Activated CD4-positive, CD25-positive, alpha-beta regulatory T cell treated with anti-CD3 and anti-CD28 coated beads, Interleukin-2, amount 50 U/mL, for 72 hours (primary cell): ENCODE measurements around the gene NWD2.
"Not testable (repeated sequence)": the region's sequence is repeated elsewhere in the genome, so short reads cannot be mapped to it uniquely, and the experiment has no call there.

Experiments
- DNase-seq: peaks from one replicate; pipeline ENCODE4 v3.0.0; 2021

The NWD2 gene

DNA sequence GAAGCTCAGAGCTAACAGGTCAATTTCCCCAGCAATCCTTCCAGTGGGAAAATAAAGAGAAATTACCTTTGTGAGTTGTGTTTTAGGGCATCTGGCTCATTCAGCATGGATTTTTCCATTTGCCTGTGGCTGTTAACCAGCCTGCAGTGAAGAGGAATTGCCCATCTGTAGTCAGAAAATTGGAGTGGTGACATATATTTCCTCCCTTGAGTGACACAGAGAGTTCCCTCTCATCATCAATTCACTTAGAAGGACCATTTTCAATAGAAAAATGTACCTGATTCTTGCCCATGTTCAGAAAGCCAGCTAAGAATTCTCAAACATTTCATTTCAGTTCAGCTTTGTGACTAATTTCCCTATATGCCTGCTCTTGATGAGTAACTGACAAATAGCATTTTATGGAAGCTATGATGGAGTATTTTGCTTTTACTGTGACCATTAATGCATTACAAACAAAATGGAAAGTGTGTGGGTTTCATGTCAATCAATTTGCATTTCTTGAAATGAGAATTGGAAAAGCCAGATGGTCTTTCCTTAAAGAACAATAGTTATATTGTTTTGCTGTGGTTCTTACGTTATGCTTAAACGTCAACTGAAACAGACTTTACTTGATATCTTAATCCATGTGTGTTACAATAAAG, 155.8 kb downstream of the NWD2 start:
- no peak for DNase-seq

DNA sequence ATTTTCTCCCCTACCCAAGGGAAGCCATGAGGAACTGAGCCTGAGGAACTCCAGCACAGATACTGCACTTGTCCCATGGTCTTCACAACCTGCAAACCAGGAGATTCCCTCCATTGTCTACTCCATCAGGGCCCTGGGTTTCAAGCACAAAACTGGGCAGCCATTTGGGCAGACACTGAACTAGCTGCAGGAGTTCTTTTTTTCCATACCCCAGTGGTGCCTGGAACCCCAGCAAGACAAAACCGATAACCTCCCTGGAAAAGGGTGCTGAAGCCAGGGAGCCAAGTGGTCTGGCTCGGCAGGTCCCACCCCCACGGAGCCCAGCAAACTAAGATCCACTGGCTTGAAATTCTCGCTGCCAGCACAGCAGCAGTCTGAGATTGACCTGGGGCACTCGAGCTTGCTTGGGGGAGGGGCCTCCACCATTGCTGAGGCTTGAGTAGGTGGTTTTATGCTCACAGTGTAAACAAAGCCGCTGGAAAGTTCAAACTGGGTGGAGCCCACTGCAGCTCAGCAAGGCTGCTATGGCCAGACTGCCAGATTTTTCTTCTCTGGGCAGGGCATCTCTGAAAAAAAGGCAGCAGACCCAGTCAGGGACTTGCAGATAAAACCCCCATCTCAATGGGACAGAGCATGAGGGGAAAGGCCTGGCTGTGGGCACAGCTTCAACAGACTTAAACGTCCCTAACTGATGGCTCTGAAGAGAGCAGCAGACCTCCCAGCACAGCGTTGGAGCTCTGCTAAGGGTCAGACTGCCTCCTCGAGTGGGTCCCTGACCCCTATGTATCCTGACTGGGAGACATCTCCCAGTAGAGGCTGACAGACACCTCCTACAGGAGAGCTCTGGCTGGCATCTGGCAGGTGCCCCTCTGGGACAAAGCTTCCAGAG, 163.6 kb downstream of the NWD2 start:
- not testable (repeated sequence) for DNase-seq

GRCh38 chr4:37413612-37414011, 169.1 kb downstream of the NWD2 start:
- not testable (repeated sequence) for DNase-seq

DNA sequence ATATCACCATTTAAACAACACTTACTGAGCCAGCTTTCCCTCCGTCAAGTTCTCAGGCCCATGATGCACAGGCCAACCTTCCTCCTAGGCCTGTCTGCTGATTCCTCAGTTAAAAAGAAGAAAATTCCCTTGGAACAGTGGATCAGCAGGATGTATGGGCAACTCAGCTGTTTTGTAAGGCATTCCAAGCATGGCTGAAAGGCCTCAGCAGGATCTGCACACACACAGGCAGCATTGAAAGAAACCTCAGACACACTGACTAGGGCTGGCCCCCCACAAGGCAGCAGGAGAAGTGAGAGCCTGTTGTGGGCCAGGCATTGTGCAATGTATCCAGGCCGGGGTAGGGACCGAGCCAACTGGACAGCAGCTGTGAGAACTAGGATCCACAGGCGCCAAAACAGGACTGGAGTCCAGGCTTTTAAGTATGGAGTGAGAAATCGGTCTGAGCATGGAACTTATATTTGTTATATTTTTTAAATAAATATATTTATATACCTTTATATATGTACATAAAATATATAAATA, 171.4 kb downstream of the NWD2 start:
- DNase-seq: no peak

DNA sequence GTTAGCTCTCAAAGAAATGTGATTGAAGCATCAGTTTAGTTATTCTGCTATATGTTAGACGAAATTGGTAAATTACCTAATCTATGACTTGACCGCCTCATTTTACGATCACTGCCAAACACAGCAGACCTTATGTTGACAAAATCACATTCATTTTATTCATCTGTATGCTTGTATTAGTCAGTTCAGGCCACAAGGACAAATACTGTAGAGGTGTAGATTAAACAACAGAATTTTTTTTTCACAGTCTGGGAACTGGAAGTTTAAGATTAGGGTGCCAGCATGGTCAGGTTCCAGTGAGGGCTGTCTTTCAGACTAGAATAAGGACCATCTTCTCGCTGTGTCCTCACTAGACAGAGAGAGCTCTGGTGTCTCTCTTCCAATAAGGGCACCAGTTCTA, 177.1 kb downstream of the NWD2 start:
- DNase-seq: no peak

DNA sequence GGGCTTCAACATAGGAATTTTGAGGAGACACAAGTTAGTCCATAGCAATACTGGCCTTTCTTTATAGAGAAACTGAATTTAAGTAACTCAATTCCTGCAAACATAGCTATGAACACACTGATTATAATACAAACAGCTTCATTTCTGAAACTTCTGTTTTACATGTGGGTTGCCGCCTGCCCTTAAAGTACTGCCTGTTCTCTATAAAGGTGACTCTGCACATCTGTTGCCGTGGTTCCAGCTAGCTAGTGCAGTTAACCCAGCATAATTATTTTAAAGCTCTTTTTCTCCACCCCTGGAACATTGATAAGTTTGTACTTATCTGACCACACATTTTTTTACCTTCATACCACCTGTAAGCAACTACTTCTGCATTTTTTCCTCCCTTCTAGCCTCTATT, 177.6 kb downstream of the NWD2 start:
- DNase-seq: no peak

DNA sequence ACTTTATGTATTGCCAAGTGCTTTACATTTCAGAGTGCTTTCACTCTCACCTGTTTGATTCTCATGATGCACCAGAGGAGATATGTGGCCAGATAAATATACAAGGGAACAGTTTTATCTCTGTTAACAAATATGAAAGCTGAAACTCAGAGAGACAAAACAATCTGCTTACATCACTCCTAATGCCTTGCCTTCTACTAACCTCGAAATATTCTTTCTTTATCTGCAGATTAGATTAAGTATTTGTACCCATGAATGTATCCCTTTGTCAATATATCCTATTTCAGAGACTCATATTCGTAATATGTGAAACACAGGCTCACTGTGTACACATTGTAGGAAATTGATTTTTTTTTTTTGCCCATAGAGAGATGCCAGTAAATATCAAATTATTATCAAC, 178.1 kb downstream of the NWD2 start:
- no peak for DNase-seq

DNA sequence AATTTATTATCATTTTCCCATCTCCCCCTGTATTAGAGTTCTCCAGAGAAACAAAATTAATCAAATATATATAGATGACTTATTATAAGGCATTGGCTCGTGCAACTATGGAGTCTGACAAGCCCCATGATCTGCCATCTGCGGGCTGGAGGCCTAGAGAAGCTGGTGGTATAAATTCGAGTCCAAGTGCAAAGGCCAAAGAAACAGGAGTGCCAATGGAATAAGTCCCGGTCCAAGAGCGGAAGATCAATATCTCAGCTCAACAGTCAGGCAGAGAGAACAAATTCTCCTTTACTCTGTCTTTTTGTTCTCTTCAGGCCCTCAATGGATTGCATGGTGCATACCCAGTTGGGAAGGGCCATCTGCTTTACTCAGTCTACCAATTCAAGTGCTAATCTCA, 178.8 kb downstream of the NWD2 start:
- DNase-seq: no peak

- no peak for DNase-seq
Observed at GRCh38 chr4:37424753-37425152, 180.2 kb downstream of the NWD2 start.

DNA sequence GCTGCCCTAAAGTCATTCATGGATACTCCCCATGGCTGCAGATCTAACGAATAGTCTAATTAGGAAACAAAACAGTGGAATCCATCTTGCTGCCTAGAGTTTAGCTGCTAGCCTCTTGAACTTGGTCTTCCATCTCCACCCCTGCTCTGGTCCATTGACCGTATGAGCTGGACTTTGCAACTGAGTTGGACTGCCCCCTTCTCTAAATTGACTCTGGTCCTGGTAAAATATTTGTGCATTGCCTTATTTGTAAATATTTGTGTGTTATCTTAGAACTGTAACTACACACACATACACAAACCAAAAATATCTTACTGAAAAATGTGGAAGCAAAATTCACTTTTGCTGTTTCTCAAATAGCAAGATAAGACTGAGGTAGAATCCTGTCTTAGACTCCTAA, 181.3 kb downstream of the NWD2 start:
- DNase-seq: no peak

DNA sequence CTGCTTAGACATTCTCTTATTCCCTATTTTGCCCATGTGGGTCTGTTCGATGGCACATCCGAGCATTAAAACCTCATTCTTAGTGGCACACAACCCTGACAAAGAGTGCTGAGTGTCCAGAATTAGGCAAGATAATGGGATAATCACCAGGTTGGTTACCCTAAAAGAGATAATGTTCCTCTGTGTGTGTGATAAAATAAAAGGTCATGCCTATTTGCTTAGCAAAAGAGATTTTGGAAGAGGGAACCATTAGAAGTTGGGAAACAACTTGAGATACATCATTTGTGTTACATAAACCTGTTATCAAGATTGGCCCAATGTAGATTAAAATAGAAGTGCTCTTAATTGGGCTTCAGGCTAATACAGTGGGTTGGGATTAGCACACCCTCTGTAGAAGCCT, 182.7 kb downstream of the NWD2 start:
- DNase-seq: no peak

GRCh38 chr4:37429906-37430305, 185.4 kb downstream of the NWD2 start:
- DNase-seq: no peak

- DNase-seq: no peak
Observed at GRCh38 chr4:37430718-37431416, 186.3 kb downstream of the NWD2 start.

DNA sequence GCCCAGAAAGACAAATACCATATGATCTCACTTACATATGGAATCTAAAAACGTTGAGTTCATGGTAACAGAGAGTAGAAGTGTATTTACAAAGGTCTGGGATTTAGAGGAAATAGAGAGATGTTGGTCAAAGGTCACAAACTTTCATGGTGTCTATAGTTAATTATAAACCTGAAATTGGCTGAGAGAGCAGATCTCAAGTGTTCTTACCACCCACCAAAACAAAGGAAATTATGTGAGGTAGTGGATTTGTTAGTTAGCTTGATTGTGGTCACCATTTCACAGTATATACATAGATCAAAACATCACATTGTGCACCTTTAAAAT, 186.8 kb downstream of the NWD2 start:
- DNase-seq: no peak

- no peak for DNase-seq
Observed at GRCh38 chr4:37434469-37434868, 189.9 kb downstream of the NWD2 start.

DNA sequence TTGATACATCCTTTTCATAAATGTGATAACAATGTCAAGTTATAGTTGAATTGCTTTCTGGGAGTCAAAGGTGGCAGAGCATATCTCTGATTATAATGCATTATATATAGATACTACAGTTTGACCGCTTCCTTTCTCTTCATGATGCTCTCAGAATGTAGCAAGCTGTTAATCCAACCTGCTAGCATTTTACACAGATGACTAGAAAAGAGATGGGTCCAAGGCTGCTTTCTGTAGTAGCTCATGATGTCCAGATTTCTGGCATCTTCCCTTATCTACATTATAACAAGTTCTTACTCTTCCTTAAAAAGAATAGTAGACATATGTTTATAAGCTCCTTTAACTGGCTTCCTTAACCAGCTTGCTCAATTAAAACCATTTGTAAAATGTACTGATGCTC, 192.0 kb downstream of the NWD2 start:
- DNase-seq: no peak

DNA sequence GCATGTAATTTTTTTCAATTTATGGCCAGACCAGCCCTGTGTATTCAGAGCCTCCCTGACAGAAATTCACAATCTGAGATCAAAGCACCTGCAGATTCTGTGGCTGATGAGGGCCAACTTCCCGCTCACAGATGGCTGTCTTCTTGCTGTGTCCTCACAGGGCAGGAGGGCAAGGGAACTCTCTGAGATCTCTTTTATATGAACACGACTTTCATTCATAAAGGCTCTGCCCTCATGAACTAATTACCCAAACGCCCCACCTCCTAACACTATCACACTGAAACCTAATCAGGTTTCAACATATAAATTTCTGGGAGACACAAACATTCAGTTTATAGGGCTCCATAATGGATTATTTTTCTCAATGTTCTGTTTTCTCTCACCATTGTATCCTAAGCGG, 192.6 kb downstream of the NWD2 start:
- no peak for DNase-seq

DNA sequence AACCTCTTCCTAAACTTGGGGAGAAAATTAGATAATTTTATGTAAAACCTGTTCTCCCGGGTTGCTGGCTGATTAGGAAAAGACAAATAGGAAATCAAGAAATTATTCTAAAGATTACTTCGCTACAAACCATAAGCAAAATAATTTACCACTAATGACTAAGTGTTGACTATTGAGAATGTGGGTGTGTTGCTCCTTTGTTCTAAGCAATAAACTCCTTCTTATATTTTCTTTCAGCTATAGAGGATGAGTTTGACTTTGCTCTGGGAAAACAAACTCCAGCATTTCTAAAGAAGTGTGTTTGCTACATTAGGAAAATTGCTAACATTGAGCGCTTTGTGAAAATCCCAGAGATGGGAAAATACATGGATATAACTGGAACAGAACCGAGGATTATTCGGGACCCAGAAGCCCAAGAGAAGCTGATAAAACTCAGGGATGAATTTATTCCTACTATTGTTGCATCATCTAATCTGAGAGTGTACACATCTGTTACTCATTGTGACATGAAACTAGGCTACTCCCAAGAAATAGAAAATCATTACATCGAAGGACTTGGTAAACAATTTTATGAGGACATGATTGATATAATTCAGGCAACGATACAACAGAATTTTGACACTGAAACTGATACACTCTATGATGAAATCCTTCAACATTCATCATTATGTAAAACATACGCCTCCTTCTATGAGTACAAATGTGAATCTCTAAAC, 194.2 kb downstream of the NWD2 start:
- no peak for DNase-seq

GRCh38 chr4:37439809-37440474, 195.4 kb downstream of the NWD2 start:
- DNase-seq: no peak

- no peak for DNase-seq
Observed at GRCh38 chr4:37440501-37440900, 196.0 kb downstream of the NWD2 start.

DNA sequence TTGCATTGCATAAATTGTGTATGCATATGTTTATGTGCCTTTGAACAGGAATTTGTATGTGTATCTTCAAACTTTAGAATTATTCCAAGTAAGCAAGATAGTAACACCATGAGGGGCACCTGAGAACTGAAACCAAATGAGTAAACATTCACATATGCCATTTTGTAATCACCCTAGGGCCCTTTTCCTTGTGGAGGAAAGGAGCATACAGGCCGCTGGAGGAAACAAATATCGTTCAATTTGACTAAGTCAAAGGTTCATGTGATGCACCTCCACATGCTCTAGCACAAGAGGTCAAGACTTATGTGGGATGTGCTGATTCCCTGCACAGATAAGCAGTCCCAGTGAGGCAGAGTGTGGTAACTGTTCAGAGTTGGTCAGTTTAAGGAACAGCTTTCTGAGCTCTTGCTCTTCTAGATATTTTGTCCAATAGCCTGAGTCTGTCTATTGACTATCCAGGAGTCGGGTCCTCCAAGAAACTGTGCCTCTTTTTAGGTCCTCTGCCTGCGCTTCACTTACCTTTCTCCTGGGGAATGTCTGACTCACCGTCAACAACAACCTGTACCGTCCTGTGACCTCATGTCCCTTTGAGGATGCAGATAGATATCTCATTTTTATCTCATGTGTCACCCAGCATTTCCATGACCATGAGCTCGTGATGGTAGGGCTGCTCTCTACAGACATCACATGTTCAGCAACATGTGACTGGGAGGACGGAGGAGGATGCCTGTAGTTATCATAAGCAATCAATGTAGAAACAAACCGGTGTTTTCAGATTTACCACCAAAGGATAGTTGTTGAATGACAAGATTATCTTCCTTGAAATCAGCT, 196.9 kb downstream of the NWD2 start:
- DNase-seq: no peak

DNA sequence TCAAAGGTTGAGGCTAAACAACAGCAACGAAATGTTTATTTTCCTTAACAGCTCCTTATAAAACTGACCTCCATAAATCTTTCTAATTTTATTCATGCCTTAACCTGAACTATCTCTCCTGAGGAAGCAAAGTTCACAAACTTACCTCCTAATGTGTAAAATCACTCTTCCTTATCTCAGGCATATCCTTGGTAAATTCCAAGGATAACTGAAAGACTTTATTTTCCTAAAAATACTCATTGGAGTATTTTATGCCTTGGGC, 197.4 kb downstream of the NWD2 start:
- no peak for DNase-seq
